ENCODE results near the gene MRTFA.

The MRTFA gene

DNA sequence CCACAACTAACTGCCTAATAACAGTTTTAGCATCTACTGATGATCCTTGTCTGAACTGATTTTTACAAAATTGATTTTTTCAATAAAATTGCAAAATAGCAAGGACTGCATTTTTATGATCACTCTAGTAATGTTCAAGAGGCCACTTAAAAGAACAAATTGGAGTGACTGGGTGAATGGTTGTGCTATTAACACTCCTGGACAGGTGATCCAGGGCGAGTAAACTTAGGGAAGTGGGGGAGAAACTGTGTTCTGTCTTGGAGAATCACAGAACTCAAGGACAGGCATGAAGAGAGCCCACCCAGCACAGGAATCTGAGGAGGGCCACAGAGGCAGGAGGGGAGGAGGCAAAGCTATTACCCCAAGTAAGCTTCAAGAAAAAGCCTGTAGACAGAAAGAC lies 190.3 kb downstream of the MRTFA start:
- DNase-seq, result no peak

- no peak for DNase-seq
Observed at GRCh38 chr22:40444178-40444831, 192.2 kb downstream of the MRTFA start.

DNA sequence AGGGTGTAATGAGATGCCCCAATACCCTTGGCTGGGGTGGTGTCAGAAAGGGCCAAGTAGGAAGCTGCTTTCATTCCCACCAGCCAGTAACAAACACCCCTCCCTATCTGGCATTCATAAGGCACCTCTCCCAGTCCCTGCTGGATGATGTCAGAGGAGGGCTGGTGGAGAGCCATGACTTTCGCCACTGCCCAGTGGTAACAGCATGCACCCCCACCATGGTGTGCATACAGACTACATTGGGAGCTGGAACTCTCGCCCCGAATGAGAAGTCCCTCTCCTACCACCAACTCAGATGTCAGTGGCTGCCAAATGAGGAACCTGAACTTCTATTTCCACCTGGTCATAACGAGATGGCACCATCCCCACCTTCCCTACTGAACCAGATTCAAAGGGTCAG lies 192.8 kb downstream of the MRTFA start:
- DNase-seq, result no peak

GRCh38 chr22:40441761-40442390 lies 194.6 kb downstream of the MRTFA start:
- no peak for DNase-seq

DNA sequence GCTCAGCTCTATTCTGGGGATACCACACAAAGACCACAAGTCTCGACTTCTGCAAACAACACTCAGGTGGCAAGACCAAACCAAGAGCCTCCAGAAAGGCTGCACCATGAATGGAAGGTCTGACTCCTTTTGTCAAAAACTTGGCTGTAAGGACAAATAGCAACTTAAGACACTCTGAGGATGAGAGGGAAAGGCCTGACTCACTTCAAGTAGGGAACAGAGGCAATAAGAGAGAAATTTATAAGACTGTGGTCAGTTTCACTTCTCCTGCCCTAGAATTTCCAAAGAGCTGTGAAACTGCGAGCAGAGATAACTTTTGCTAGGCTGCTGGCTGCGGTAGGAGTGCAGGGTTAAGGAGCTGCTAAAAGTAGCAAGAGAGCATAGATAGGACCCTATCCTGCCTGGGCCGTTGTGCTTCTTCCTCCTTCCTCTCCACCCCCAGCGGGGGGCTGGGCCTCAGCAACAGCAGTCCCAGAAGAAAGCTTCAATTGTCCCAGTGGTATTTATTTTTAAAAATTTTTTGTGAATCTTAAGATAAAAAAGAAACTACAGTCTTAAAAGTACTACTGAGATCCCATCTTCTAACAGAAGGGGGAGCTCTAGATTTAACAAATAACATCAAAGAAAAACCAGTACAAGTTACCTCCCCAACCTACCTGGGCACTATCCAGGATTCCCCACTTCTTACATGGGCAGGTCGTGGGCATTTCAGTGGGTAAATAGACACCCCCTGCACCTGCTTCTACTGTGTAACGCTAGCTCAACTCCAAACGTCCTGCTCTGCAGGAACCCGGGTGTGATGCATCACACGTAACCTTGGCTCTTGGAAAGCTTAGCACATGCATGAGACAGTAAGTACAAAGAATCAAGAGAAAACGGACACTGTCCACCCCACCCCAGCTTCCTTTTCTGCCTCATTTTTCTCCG lies 199.8 kb downstream of the MRTFA start:
- DNase-seq, result no peak

DNA sequence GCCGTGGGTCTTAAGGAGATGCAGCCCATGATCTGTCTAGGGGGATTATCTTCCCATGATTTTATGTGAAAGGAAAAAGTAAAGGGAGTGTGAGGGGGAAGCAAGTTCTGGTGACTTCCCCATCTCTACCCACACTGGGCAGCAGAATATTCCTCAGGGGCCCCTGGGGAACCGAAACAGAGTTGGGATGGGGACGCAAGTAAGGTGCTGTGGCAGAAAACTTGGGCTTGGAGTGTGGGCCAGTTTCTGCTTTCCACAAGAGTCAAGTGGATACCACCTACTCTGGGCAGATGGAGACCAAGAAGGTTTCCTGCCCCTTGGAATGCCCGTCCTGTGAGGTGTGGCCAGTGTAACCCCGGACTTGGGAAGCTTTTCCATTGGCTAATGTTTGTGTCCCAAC lies 201.8 kb downstream of the MRTFA start:
- no peak for DNase-seq

DNA sequence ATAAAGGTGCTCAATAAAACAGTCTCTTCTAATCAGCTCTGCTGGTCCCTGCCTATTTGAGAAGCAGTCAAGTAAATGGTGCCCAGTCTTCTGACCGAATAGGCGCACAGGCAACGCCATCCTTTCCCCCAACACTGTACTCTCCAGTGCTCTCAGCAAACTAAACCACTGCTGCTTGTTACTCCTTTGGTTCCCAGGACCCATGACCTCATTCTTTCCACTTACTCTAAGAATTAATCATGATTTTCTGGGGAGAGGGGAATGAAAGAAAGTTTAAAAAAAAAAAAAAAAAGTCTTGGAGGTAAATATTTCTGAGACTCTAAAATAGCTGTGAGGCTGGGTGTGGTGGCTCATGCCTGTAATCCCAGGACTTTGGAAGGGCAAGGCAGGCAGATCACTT lies 202.4 kb downstream of the MRTFA start:
- DNase-seq, result no peak

- DNase-seq, result no peak
Observed at GRCh38 chr22:40433416-40434090, 203.0 kb downstream of the MRTFA start.

- DNase-seq, result no peak
Observed at GRCh38 chr22:40432625-40433024, 203.9 kb downstream of the MRTFA start.

GRCh38 chr22:40432157-40432556 lies 204.4 kb downstream of the MRTFA start:
- DNase-seq, result no peak

- DNase-seq, result no peak
Observed at GRCh38 chr22:40430991-40431390, 205.5 kb downstream of the MRTFA start.

GRCh38 chr22:40429481-40429880 lies 207.0 kb downstream of the MRTFA start:
- no peak for DNase-seq

- no peak for DNase-seq
Observed at GRCh38 chr22:40428796-40429195, 207.7 kb downstream of the MRTFA start.

DNA sequence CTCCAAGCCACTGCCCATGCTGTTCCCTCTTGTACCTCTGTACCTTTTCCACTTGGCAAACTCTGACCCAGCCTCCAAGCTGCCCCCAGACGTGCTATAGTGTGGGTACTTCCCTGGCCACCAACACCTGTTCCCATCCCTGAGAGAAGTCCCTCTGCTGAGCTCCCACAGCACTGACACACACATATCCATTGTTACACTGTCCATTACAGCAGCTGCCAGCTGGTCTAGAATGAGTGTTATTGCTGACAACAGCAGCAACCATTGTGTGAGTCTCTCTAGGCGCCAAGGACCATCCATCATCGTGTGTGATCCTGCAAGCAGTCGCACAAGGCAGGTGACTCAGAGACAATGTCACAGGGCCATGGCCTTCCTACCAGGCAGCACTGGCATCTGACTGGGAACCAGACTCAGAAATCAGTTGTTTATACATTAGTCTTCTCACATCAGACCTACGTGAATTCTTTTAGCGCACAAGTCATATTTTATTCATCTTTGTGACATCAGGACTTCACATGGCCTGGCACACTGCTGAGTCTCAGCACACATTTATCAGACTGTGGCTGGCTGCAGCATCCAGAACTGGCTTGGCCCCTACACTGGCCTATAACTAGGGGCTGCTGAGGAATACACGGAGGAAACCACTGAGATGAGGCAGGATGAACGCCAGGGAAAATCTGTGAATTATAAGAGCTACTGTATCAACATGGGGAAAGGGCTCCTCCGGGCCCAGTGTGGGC lies 209.8 kb downstream of the MRTFA start:
- no peak for DNase-seq

- no peak for DNase-seq
Observed at GRCh38 chr22:40425082-40425481, 211.4 kb downstream of the MRTFA start.

DNA sequence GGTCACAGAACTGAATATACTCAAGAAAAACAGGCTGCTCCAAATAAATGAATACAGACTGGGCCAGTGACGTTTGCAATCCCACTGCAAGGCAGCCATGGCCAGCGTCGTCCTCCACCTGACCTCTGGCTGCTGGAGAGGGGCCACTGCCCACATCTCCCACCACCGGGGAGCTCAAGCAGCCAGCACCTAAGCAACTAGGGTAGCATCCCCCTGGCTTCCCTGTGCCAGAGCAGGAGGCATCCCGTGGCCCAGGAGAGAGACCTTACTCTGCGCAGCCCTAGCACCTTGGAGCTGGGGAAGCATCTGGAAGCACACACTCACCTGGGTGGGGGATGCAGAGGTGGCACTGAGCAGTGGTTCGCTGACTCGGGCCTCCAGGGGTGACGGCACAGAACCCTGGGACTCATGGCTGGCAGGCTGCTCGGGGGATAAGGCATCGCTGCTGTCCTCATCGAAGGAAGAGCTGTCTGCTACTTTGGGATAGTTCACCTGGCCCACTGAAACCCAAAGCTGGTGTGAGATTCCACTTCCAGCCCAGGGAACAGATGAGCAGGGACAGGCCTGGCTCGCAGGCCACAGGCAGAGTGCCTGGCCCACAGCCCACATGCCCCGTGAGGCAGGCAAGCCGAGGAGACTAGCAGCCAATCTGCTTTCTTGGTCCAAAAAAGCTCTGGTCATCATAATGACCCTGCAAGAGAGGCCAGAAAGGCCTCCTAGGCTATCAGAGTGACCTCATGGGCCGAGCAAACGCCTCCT lies 212.5 kb downstream of the MRTFA start:
- DNase-seq, result no peak

DNA sequence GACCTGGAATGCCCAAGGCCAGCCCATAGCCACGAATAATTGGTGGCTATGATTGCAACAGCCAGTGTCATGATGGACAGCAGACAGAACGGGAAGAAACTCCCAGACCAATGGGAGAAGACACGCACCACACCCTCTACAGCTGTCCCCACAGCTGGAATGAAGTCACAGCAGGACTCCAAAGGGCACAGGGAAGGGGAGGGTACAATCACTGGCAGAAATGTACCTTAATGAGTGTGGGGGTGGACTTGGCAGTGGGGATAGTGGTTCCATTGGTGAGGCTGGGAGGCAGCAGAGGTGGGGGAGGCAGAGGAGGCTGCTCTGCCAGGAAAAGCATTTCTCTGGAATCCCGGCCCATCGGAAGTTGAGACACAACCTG lies 213.2 kb downstream of the MRTFA start:
- no peak for DNase-seq

- no peak for DNase-seq
Observed at GRCh38 chr22:40422558-40423309, 213.8 kb downstream of the MRTFA start.

DNA sequence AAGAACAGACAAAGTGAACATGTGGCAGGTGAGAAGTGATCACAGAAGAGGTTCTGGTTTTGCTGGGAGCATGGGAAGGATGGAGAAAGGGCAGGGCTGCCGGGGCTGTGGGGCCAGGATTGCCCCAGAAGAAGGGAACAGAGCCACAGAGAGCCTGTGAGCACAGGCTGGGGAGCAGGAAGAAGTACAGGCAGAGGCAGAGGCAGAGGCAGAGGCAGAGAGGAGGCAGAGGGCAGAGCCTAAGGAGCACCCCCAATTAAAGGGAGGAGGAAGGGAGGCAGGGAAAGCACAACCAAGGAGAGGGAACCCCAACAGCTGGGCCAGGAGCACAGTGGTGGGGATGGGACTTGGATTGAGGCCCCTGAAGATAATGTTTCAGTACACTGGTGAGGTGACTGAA lies 214.6 kb downstream of the MRTFA start:
- DNase-seq, result no peak

- no peak for DNase-seq
Observed at GRCh38 chr22:40421082-40421350, 215.5 kb downstream of the MRTFA start.

GRCh38 chr22:40420341-40421081 lies 216.0 kb downstream of the MRTFA start:
- DNase-seq, result no peak

Measured in activated naive CD4-positive, alpha-beta T cell treated with anti-CD3 and anti-CD28 coated beads, Interleukin-2, amount 50 U/mL, for 16 hours (primary cell).